ENCODE results near the gene FAM72C. TPM values are rescaled to one million over a fixed set of nuclear protein-coding genes. Genes with fewer than 3 reads are reported as not detected.
"Not testable (repeated sequence)": the region's sequence is repeated elsewhere in the genome, so short reads cannot be mapped to it uniquely, and the experiment has no call there.

Gene FAM72C
- polyA plus RNA-seq, 3 donors = 0.28 to 0.33 (median 0.31) TPM

GRCh38 chr1:143989427-143989712, 17.6 kb upstream of the FAM72C start:
- H3K27ac Mint-ChIP-seq; H2AFZ ChIP-seq (ENCODE audit: insufficient read depth, low read depth, low read length, poor library complexity, severe bottlenecking); H4K20me1 ChIP-seq (ENCODE audit: insufficient read depth, low read length); intact Hi-C loops (cut with micrococcal nuclease); H3K79me2 ChIP-seq (ENCODE audit: insufficient read depth, low read length); H3K4me1 Mint-ChIP-seq; DNase-seq; H3K27ac ChIP-seq (ENCODE audit: low read depth in 1 of 2, low read length in 2 of 2); H3K4me2 ChIP-seq (replicated peaks; ENCODE audit: extremely low read depth, low read length, poor library complexity, severe bottlenecking); H3K4me1 ChIP-seq (ENCODE audit: control insufficient read depth in 1 of 2, insufficient read depth in 2 of 2, low read length in 2 of 2); H3K36me3 Mint-ChIP-seq; H3K4me3 Mint-ChIP-seq; H3K36me3 ChIP-seq (replicated peaks in 1 of 2; ENCODE audit: control insufficient read depth in 1 of 2, insufficient read depth in 2 of 2, low read length in 2 of 2); H3K9me3 ChIP-seq (replicated peaks in 1 of 2; ENCODE audit: control insufficient read depth in 1 of 2, insufficient read depth in 1 of 2, low read length in 2 of 2); H3K27me3 ChIP-seq (ENCODE audit: control insufficient read depth in 2 of 2, insufficient read depth in 2 of 2, low read length in 2 of 2); H3K4me3 ChIP-seq (replicated peaks in 1 of 3; ENCODE audit: low read depth in 2 of 3, low read length in 3 of 3); H3K9ac ChIP-seq (ENCODE audit: insufficient read depth, low read length, poor library complexity, severe bottlenecking); H3K27me3 Mint-ChIP-seq (ENCODE audit: low read depth in 3 of 3); H3K9me3 Mint-ChIP-seq: not testable (repeated sequence)
- WGBS (ENCODE audit: insufficient coverage) = no CpG with 5 or more reads among the region's 4 CpGs

- H3K36me3 Mint-ChIP-seq; H3K4me1 ChIP-seq (ENCODE audit: control insufficient read depth in 1 of 2, insufficient read depth in 2 of 2, low read length in 2 of 2); H3K9me3 Mint-ChIP-seq; H3K4me1 Mint-ChIP-seq; H3K27ac ChIP-seq (ENCODE audit: low read depth in 1 of 2, low read length in 2 of 2); H3K27ac Mint-ChIP-seq; H3K4me3 ChIP-seq (replicated peaks in 1 of 3; ENCODE audit: low read depth in 2 of 3, low read length in 3 of 3); DNase-seq; intact Hi-C loops (cut with micrococcal nuclease); H4K20me1 ChIP-seq (ENCODE audit: insufficient read depth, low read length); H3K27me3 ChIP-seq (ENCODE audit: control insufficient read depth in 2 of 2, insufficient read depth in 2 of 2, low read length in 2 of 2); H3K79me2 ChIP-seq (ENCODE audit: insufficient read depth, low read length); H3K4me2 ChIP-seq (replicated peaks; ENCODE audit: extremely low read depth, low read length, poor library complexity, severe bottlenecking); H3K9me3 ChIP-seq (replicated peaks in 1 of 2; ENCODE audit: control insufficient read depth in 1 of 2, insufficient read depth in 1 of 2, low read length in 2 of 2); H3K36me3 ChIP-seq (replicated peaks in 1 of 2; ENCODE audit: control insufficient read depth in 1 of 2, insufficient read depth in 2 of 2, low read length in 2 of 2); H3K9ac ChIP-seq (ENCODE audit: insufficient read depth, low read length, poor library complexity, severe bottlenecking); H3K27me3 Mint-ChIP-seq (ENCODE audit: low read depth in 3 of 3); H3K4me3 Mint-ChIP-seq; H2AFZ ChIP-seq (ENCODE audit: insufficient read depth, low read depth, low read length, poor library complexity, severe bottlenecking): not testable (repeated sequence)
- no CpG with 5 or more reads among the region's 10 CpGs for WGBS (ENCODE audit: insufficient coverage)
These were observed 17.0 kb upstream of the FAM72C start for GRCh38 chr1:143988602-143989426.

- H4K20me1 ChIP-seq (ENCODE audit: insufficient read depth, low read length); H3K4me3 Mint-ChIP-seq; H3K9ac ChIP-seq (ENCODE audit: insufficient read depth, low read length, poor library complexity, severe bottlenecking); H3K4me2 ChIP-seq (replicated peaks; ENCODE audit: extremely low read depth, low read length, poor library complexity, severe bottlenecking); H3K4me1 ChIP-seq (ENCODE audit: control insufficient read depth in 1 of 2, insufficient read depth in 2 of 2, low read length in 2 of 2); H3K4me3 ChIP-seq (replicated peaks in 1 of 3; ENCODE audit: low read depth in 2 of 3, low read length in 3 of 3); H2AFZ ChIP-seq (ENCODE audit: insufficient read depth, low read depth, low read length, poor library complexity, severe bottlenecking); H3K9me3 Mint-ChIP-seq; H3K9me3 ChIP-seq (replicated peaks in 1 of 2; ENCODE audit: control insufficient read depth in 1 of 2, insufficient read depth in 1 of 2, low read length in 2 of 2); H3K4me1 Mint-ChIP-seq; H3K36me3 Mint-ChIP-seq; H3K27ac Mint-ChIP-seq; H3K27ac ChIP-seq (ENCODE audit: low read depth in 1 of 2, low read length in 2 of 2); DNase-seq; intact Hi-C loops (cut with micrococcal nuclease); H3K27me3 ChIP-seq (ENCODE audit: control insufficient read depth in 2 of 2, insufficient read depth in 2 of 2, low read length in 2 of 2); H3K36me3 ChIP-seq (replicated peaks in 1 of 2; ENCODE audit: control insufficient read depth in 1 of 2, insufficient read depth in 2 of 2, low read length in 2 of 2); H3K27me3 Mint-ChIP-seq (ENCODE audit: low read depth in 3 of 3); H3K79me2 ChIP-seq (ENCODE audit: insufficient read depth, low read length): not testable (repeated sequence)
- WGBS (ENCODE audit: insufficient coverage) = no CpG with 5 or more reads among the region's 1 CpG
These were observed 16.1 kb upstream of the FAM72C start for GRCh38 chr1:143987868-143988267.

- H3K4me2 ChIP-seq (replicated peaks; ENCODE audit: extremely low read depth, low read length, poor library complexity, severe bottlenecking); H3K4me1 Mint-ChIP-seq; H4K20me1 ChIP-seq (ENCODE audit: insufficient read depth, low read length); intact Hi-C loops (cut with micrococcal nuclease); H3K27me3 Mint-ChIP-seq (ENCODE audit: low read depth in 3 of 3); H3K4me3 Mint-ChIP-seq; H3K27ac Mint-ChIP-seq; H2AFZ ChIP-seq (ENCODE audit: insufficient read depth, low read depth, low read length, poor library complexity, severe bottlenecking); H3K4me3 ChIP-seq (replicated peaks in 1 of 3; ENCODE audit: low read depth in 2 of 3, low read length in 3 of 3); H3K9ac ChIP-seq (ENCODE audit: insufficient read depth, low read length, poor library complexity, severe bottlenecking); H3K36me3 Mint-ChIP-seq; H3K4me1 ChIP-seq (ENCODE audit: control insufficient read depth in 1 of 2, insufficient read depth in 2 of 2, low read length in 2 of 2); H3K9me3 ChIP-seq (replicated peaks in 1 of 2; ENCODE audit: control insufficient read depth in 1 of 2, insufficient read depth in 1 of 2, low read length in 2 of 2); DNase-seq; H3K27me3 ChIP-seq (ENCODE audit: control insufficient read depth in 2 of 2, insufficient read depth in 2 of 2, low read length in 2 of 2); H3K36me3 ChIP-seq (replicated peaks in 1 of 2; ENCODE audit: control insufficient read depth in 1 of 2, insufficient read depth in 2 of 2, low read length in 2 of 2); H3K9me3 Mint-ChIP-seq; H3K79me2 ChIP-seq (ENCODE audit: insufficient read depth, low read length); H3K27ac ChIP-seq (ENCODE audit: low read depth in 1 of 2, low read length in 2 of 2): not testable (repeated sequence)
- no CpG with 5 or more reads among the region's 7 CpGs for whole genome bisulfite sequencing (ENCODE audit: insufficient coverage)
These were observed 13.1 kb upstream of the FAM72C start for GRCh38 chr1:143984721-143985473.

Data from CD14-positive monocyte (primary cell).